H7 (cell line): ENCODE data around the gene PLD6. TPM values are rescaled to one million over a fixed set of nuclear protein-coding genes. Genes with fewer than 3 reads are reported as not detected.
"Not testable (repeated sequence)": the region's sequence is repeated elsewhere in the genome, so short reads cannot be mapped to it uniquely, and the experiment has no call there.

ENCODE experiments used
- DNase-seq: peaks from one replicate; pipeline ENCODE4 v3.0.0; 2012
- H3K27me3 ChIP-seq: 2 replicates; pipeline ENCODE4 v1.6.0; 2011; ENCODE audit warnings: mild to moderate bottlenecking, low read length; ENCODE audit not compliant: control insufficient read depth, insufficient read depth
- H3K36me3 ChIP-seq: replicated peaks from 2 replicates; pipeline ENCODE4 v1.5.1; 2011; ENCODE audit warnings: low read length; ENCODE audit not compliant: control insufficient read depth, insufficient read depth
- H3K4me3 ChIP-seq: 2 replicates; pipeline ENCODE4 v1.5.1; 2011; ENCODE audit warnings: low read depth, mild to moderate bottlenecking, control low read depth, low read length, moderate library complexity; ENCODE audit not compliant: insufficient read depth
- total RNA-seq: library from RNA; depleted of rRNA; stranded (reverse); fragments of >200 nt; shearing (Covaris generic); gene quantifications from 2 replicates; pipeline ENCODE4 v1.2.3, GENCODE V29; 2014

Gene PLD6
- total RNA-seq, 1 experiment from 2014 or later: 0.17 TPM

- Histone ChIP-seq H3K27me3 (no peaks in the 10 kb centered on the region), H3K36me3 (no peaks in the 10 kb centered on the region; the same call in 1 of the 2 replicates), H3K4me3 (no peak overlapping the region)
Observed at GRCh38 chr17:17198281-17198680, 7.9 kb downstream of the PLD6 start.

GRCh38 chr17:17196776-17197175 lies 9.4 kb downstream of the PLD6 start:
- Histone ChIP-seq H3K36me3 (no peaks in the 10 kb centered on the region), H3K27me3 (no peaks in the 10 kb centered on the region), H3K4me3 (no peak overlapping the region)
- no peak for DNase-seq

More at GRCh38 chr17:17198281-17198680, 7.9 kb downstream of the PLD6 start:
- no peak for DNase-seq

GRCh38 chr17:17195466-17195865 lies 10.7 kb downstream of the PLD6 start:
- H3K4me3 ChIP-seq, H3K27me3 ChIP-seq, DNase-seq, H3K36me3 ChIP-seq: not testable (repeated sequence)

GRCh38 chr17:17191961-17192381 lies 14.2 kb downstream of the PLD6 start:
- Histone ChIP-seq H3K36me3 (peaks cover 1% of the 10 kb centered on the region; the same call in 1 of the 2 replicates), H3K27me3 (no peaks in the 10 kb centered on the region), H3K4me3 (no peak overlapping the region)
- DNase-seq: no peak

GRCh38 chr17:17191346-17191792 lies 14.8 kb downstream of the PLD6 start:
- Histone ChIP-seq H3K36me3 (peaks cover 1% of the 10 kb centered on the region; the same call in 1 of the 2 replicates), H3K27me3 (no peaks in the 10 kb centered on the region), H3K4me3 (no peak overlapping the region)
- no peak for DNase-seq

- DNase-seq: no peak
- H3K27me3 ChIP-seq: no peaks in the 10 kb centered on the region
- no peak overlapping the region for H3K4me3 ChIP-seq
- H3K36me3 ChIP-seq: peaks cover 1% of the 10 kb centered on the region; the same call in 1 of the 2 replicates
Observed at GRCh38 chr17:17190188-17190587, 15.9 kb downstream of the PLD6 start.

- Histone ChIP-seq H3K4me3 (no peak overlapping the region), H3K27me3 (no peaks in the 10 kb centered on the region), H3K36me3 (peaks cover 1% of the 10 kb centered on the region; the same call in 1 of the 2 replicates)
- DNase-seq: no peak
Observed at GRCh38 chr17:17189559-17189958, 16.6 kb downstream of the PLD6 start.

GRCh38 chr17:17188586-17188985 lies 17.5 kb downstream of the PLD6 start:
- H3K36me3 ChIP-seq: peaks cover 3% of the 10 kb centered on the region; the same call in 1 of the 2 replicates
- no peak overlapping the region for H3K4me3 ChIP-seq
- DNase-seq: no peak
- no peaks in the 10 kb centered on the region for H3K27me3 ChIP-seq

- no peak for DNase-seq
- H3K36me3 ChIP-seq: peaks cover 6% of the 10 kb centered on the region
- H3K27me3 ChIP-seq: no peaks in the 10 kb centered on the region
- no peak overlapping the region for H3K4me3 ChIP-seq
Observed at GRCh38 chr17:17186551-17187505, 19.3 kb downstream of the PLD6 start.

- no peaks in the 10 kb centered on the region for H3K27me3 ChIP-seq
- no peak for DNase-seq
- no peak overlapping the region for H3K4me3 ChIP-seq
- H3K36me3 ChIP-seq: peaks cover 7% of the 10 kb centered on the region
Observed at GRCh38 chr17:17186051-17186450, 20.1 kb downstream of the PLD6 start.

GRCh38 chr17:17184985-17185757 lies 21.0 kb downstream of the PLD6 start:
- not testable (repeated sequence) for DNase-seq, H3K27me3 ChIP-seq, H3K4me3 ChIP-seq
- H3K36me3 ChIP-seq: peaks cover 11% of the 10 kb centered on the region

GRCh38 chr17:17183744-17184143 lies 22.4 kb downstream of the PLD6 start:
- no peak for DNase-seq
- Histone ChIP-seq H3K27me3 (no peaks in the 10 kb centered on the region), H3K4me3 (no peak overlapping the region), H3K36me3 (peaks cover 15% of the 10 kb centered on the region)

- Histone ChIP-seq H3K36me3 (peaks cover 14% of the 10 kb centered on the region), H3K4me3 (no peak overlapping the region), H3K27me3 (no peaks in the 10 kb centered on the region)
- no peak for DNase-seq
Observed at GRCh38 chr17:17182598-17183136, 23.5 kb downstream of the PLD6 start.
